ENCODE results near the gene LCA5. TPM values are rescaled to one million over a fixed set of nuclear protein-coding genes. Genes with fewer than 3 reads are reported as not detected.
"Not testable (repeated sequence)": the region's sequence is repeated elsewhere in the genome, so short reads cannot be mapped to it uniquely, and the experiment has no call there.

The LCA5 gene
- total RNA-seq, 6 donors from 2014 or later: 2.9 to 16.6 (median 5.1) TPM

GRCh38 chr6:79543886-79544285 is 6.7 kb upstream of the LCA5 start:
- H3K9me3 ChIP-seq: no peaks in the 10 kb centered on the region
- H3K27me3 ChIP-seq: no peaks in the 10 kb centered on the region
- DNase-seq (no peak), ATAC-seq (ENCODE audit: low FRiP score in 2 of 2) (no peak)
- peak overlapping the region in 3 of 4 donors; percentile 48 to 62 (median 60) for H3K27ac ChIP-seq
- no peak for TF ChIP-seq POLR2AphosphoS5 (IDR thresholded peaks at IDR 0.05)
- TF ChIP-seq, protein P1, sequence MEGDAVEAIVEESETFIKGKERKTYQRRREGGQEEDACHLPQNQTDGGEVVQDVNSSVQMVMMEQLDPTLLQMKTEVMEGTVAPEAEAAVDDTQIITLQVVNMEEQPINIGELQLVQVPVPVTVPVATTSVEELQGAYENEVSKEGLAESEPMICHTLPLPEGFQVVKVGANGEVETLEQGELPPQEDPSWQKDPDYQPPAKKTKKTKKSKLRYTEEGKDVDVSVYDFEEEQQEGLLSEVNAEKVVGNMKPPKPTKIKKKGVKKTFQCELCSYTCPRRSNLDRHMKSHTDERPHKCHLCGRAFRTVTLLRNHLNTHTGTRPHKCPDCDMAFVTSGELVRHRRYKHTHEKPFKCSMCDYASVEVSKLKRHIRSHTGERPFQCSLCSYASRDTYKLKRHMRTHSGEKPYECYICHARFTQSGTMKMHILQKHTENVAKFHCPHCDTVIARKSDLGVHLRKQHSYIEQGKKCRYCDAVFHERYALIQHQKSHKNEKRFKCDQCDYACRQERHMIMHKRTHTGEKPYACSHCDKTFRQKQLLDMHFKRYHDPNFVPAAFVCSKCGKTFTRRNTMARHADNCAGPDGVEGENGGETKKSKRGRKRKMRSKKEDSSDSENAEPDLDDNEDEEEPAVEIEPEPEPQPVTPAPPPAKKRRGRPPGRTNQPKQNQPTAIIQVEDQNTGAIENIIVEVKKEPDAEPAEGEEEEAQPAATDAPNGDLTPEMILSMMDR (IDR thresholded peaks at IDR 0.05): no peak
- TF ChIP-seq POLR2A (IDR thresholded peaks at IDR 0.05): no peak
- TF ChIP-seq EP300 (IDR thresholded peaks at IDR 0.05): no peak
- no peak overlapping the region for H3K4me3 ChIP-seq
- H3K36me3 ChIP-seq: no peaks in the 10 kb centered on the region
- H3K4me1 ChIP-seq: peaks cover 8 to 20% (median 13%) of the 10 kb centered on the region in 4 donors
- WGBS, 2 donors: 90 to 97% methylated on average over 1 of the region's 1 CpG

DNA sequence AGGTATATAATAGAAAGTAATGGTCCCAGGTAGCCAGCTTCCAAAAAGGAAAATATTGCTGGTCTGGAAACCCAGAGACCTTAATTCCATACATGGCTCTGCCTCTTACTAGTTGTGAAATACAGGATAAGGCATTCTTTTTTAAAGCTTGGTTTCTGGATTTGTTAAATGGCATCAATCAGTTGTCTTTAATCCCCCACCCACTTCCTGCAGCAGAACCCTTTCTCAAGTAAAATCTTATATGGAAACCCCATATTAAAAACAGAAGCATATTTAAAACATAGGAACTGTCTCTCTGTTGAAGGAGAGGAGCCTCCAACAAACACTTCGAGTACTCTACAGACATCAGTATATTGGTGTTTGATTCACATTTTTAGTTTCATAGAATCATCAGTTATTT is 6.2 kb upstream of the LCA5 start:
- H3K4me1 ChIP-seq: peaks cover 8 to 25% (median 13%) of the 10 kb centered on the region in 4 donors
- H3K9me3 ChIP-seq: no peaks in the 10 kb centered on the region
- TF ChIP-seq POLR2A (IDR thresholded peaks at IDR 0.05): no peak
- no peak for TF ChIP-seq POLR2AphosphoS5 (IDR thresholded peaks at IDR 0.05)
- TF ChIP-seq, protein P1 (IDR thresholded peaks at IDR 0.05): no peak
- TF ChIP-seq EP300 (IDR thresholded peaks at IDR 0.05): no peak
- H3K27me3 ChIP-seq: no peaks in the 10 kb centered on the region
- H3K4me3 ChIP-seq: no peak overlapping the region
- ATAC-seq (ENCODE audit: low FRiP score in 2 of 2): no peak
- no peak overlapping the region for H3K27ac ChIP-seq
- H3K36me3 ChIP-seq: no peaks in the 10 kb centered on the region
- DNase-seq: no peak
- 80 to 92% methylated on average over 1 of the region's 1 CpG for WGBS, 2 donors

DNA sequence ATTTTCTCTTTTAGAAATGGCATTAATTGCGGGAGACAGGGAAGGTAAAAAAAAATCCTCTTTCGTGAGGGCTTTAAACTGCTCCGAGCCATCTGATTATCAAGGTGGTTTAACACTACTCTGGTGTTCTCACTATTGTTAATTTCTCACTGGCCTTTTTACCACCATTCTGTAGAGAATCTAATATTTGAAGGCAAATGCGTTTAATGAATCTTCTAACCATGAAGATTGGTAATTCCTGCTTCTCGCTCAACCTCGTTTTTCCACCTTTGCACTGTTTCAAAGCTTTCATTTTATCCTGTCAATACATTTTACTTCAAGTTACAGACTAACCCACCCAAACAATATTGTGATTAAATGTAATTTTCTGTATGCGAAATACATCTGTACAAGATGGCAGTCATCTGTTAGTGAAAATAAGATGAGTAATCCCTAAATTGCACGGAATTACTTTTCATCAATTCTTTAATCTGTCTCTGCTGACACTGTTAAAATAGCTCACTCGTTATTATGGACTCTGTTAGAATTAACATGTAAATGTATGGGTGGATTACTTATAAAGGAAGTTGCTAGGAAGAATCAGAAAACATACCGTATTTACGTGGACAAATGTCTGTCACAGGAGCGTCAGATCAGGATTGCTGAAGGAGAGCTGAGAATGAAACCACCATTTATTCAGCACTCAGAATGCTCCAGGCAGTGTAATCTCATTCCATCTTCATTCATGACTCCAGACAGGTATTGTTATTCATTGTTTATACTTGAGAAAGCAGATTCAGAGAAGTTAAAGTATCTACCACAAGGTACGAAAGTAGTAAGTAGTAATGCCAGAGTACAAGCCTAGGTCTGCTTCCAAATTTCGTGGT is 1.1 kb upstream of the LCA5 start:
- H3K27ac ChIP-seq: peak overlapping the region; percentile 33 to 93 (median 61)
- TF ChIP-seq POLR2A (IDR thresholded peaks at IDR 0.05): no peak
- no peak for TF ChIP-seq EP300 (IDR thresholded peaks at IDR 0.05)
- TF ChIP-seq, protein P1 (IDR thresholded peaks at IDR 0.05): no peak
- TF ChIP-seq POLR2AphosphoS5 (IDR thresholded peaks at IDR 0.05): no peak
- H3K36me3 ChIP-seq: no peaks in the 10 kb centered on the region
- no peaks in the 10 kb centered on the region for H3K27me3 ChIP-seq
- WGBS, 2 donors: 36 to 42% methylated on average over 14 of the region's 14 CpGs
- peak overlapping the region in 3 of 4 donors; percentile 82 to 87 (median 84) for H3K4me3 ChIP-seq
- peaks cover 0 to 9% (median 3%) of the 10 kb centered on the region in 4 donors for H3K4me1 ChIP-seq
- no peak for ATAC-seq (ENCODE audit: low FRiP score in 2 of 2)
- H3K9me3 ChIP-seq: no peaks in the 10 kb centered on the region
- DNase-seq: no peak

- Histone ChIP-seq H3K9me3 (no peaks in the 10 kb centered on the region), H3K4me1 (peaks cover 0 to 9% (median 3%) of the 10 kb centered on the region in 4 donors), H3K4me3 (peak overlapping the region; percentile 43 to 87 (median 83)), H3K36me3 (no peaks in the 10 kb centered on the region), H3K27me3 (no peaks in the 10 kb centered on the region), H3K27ac (peak overlapping the region; percentile 88 to 93 (median 92))
- WGBS, 2 donors: 1% methylated on average over 9 of the region's 9 CpGs
- TF ChIP-seq POLR2AphosphoS5 (IDR thresholded peaks at IDR 0.05) (no peak), EP300 (IDR thresholded peaks at IDR 0.05) (no peak), POLR2A (IDR thresholded peaks at IDR 0.05) (no peak)
- TF ChIP-seq, protein P1 (IDR thresholded peaks at IDR 0.05): no peak
- ATAC-seq (ENCODE audit: low FRiP score in 2 of 2) (peak; percentile 12 to 55), DNase-seq (peak in 1 of 2 donors; percentile 34)
These were observed 661 bp downstream of the LCA5 start for GRCh38 chr6:79536585-79536953.

- H3K27ac ChIP-seq; H3K36me3 ChIP-seq; ATAC-seq (ENCODE audit: low FRiP score in 2 of 2); H3K27me3 ChIP-seq; H3K4me1 ChIP-seq; H3K9me3 ChIP-seq; DNase-seq; H3K4me3 ChIP-seq: not testable (repeated sequence)
- WGBS, 2 donors: 92 to 96% methylated on average over 4 of the region's 4 CpGs
These were observed 7.7 kb downstream of the LCA5 start for GRCh38 chr6:79529567-79529966.
